ENCODE data around the gene GPR161. TPM values are rescaled to one million over a fixed set of nuclear protein-coding genes. Genes with fewer than 3 reads are reported as not detected.
"Not testable (repeated sequence)": the region's sequence is repeated elsewhere in the genome, so short reads cannot be mapped to it uniquely, and the experiment has no call there.

Gene GPR161, protein sequence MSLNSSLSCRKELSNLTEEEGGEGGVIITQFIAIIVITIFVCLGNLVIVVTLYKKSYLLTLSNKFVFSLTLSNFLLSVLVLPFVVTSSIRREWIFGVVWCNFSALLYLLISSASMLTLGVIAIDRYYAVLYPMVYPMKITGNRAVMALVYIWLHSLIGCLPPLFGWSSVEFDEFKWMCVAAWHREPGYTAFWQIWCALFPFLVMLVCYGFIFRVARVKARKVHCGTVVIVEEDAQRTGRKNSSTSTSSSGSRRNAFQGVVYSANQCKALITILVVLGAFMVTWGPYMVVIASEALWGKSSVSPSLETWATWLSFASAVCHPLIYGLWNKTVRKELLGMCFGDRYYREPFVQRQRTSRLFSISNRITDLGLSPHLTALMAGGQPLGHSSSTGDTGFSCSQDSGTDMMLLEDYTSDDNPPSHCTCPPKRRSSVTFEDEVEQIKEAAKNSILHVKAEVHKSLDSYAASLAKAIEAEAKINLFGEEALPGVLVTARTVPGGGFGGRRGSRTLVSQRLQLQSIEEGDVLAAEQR
- 8.7 TPM for polyA plus RNA-seq (2013, experiment 1 of 2)
- polyA plus RNA-seq (2013, experiment 2 of 2), result 11.5 TPM

- H3K27me3 ChIP-seq (ENCODE audit: insufficient read depth, low read length), result peaks cover 30% of the 10 kb centered on the region
- under 1% methylated on average over 84 of the region's 86 CpGs for WGBS
These were observed at the start of gene GPR161 for GRCh38 chr1:168136709-168137514. Gene GPR161 (minus strand): TSS chr1:168136930. CDS start chr1:168104850, 32,080 bp downstream.

DNA sequence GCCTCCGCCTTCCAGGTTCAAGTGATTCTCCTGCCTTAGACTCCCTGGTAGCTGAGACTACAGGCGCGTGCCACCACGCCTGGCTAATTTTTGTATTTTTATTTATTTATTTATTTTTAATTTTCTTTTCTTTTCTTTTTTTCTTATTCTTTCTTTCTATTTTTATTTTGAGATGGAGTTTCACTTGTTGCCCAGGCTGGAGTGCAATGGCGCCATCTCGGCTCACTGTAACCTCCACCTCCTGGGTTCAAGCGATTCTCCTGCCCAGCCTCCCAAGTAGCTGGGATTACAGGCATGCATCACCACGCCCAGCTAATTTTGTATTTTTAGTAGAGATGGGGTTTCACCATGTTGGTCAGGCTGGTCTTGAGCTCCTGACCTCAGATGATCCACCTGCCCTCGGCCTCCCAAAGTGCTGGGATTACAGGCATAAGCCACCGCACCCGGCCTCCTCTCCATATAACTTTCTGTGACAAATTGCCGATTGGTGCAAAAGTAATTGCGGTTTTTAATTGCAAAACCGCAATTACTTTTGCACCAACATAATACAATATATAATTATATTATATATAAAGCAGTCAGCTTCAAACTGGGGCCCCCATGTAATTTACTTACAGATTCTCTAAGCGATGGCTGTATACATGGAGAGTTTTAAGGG lies 44.5 kb upstream of the GPR161 start:
- 98% methylated on average over 10 of the region's 15 CpGs for WGBS

More at GRCh38 chr1:168136709-168137514, at the start of gene GPR161:
- Histone ChIP-seq H3K36me3 (ENCODE audit: insufficient read depth, low read length) (no peaks in the 10 kb centered on the region), H3K27ac (ENCODE audit: low read depth, low read length) (no peak within 1 kb of the TSS), H3K9me3 (ENCODE audit: insufficient read depth, low read depth, low read length) (no peaks in the 10 kb centered on the region), H3K4me3 (ENCODE audit: low read length) (peak within 1 kb of the TSS; percentile 73), H3K4me1 (ENCODE audit: insufficient read depth, low read length) (no peaks in the 10 kb centered on the region; the same call in none of the 2 replicates), H3K9ac (ENCODE audit: low read depth, low read length) (peak within 1 kb of the TSS; percentile 80)

DNA sequence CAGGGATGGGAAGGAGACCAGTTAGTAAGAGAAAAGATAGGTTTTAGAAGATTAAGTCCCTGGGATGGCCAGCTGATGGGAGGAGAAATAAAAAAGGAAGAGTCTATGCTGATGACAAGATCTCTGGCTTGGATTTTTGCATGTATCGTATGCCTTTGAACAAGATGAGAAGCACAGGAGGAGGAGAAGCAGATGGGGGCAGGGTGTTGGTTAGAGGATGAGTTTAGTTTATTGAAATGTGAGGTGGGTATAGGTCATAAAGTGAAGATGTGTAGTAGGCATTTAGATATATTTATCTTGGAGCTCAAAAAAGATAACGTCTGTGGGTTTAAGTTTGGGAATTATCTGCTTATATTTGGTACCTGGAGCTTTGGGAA lies 43.4 kb upstream of the GPR161 start:
- H3K27ac ChIP-seq (ENCODE audit: low read depth, low read length), result no peak overlapping the region
- H3K4me1 ChIP-seq (ENCODE audit: insufficient read depth, low read length), result peaks cover 4% of the 10 kb centered on the region; the same call in 1 of the 2 replicates
- 74% methylated on average over 2 of the region's 2 CpGs for WGBS
- no peaks in the 10 kb centered on the region for H3K9me3 ChIP-seq (ENCODE audit: insufficient read depth, low read depth, low read length)
- no peaks in the 10 kb centered on the region for H3K27me3 ChIP-seq (ENCODE audit: insufficient read depth, low read length)
- peaks cover 5% of the 10 kb centered on the region; the same call in 1 of the 2 replicates for H3K36me3 ChIP-seq (ENCODE audit: insufficient read depth, low read length)
- H3K9ac ChIP-seq (ENCODE audit: low read depth, low read length), result peak overlapping the region; percentile 88; the same call in 1 of the 2 replicates
- H3K4me3 ChIP-seq (ENCODE audit: low read length), result peak overlapping the region; percentile 92

More for the DNA sequence above, 44.5 kb upstream of the GPR161 start:
- H3K36me3 ChIP-seq (ENCODE audit: insufficient read depth, low read length); H3K27me3 ChIP-seq (ENCODE audit: insufficient read depth, low read length); H3K4me1 ChIP-seq (ENCODE audit: insufficient read depth, low read length); H3K9me3 ChIP-seq (ENCODE audit: insufficient read depth, low read depth, low read length); H3K4me3 ChIP-seq (ENCODE audit: low read length); H3K9ac ChIP-seq (ENCODE audit: low read depth, low read length); H3K27ac ChIP-seq (ENCODE audit: low read depth, low read length): not testable (repeated sequence)

DNA sequence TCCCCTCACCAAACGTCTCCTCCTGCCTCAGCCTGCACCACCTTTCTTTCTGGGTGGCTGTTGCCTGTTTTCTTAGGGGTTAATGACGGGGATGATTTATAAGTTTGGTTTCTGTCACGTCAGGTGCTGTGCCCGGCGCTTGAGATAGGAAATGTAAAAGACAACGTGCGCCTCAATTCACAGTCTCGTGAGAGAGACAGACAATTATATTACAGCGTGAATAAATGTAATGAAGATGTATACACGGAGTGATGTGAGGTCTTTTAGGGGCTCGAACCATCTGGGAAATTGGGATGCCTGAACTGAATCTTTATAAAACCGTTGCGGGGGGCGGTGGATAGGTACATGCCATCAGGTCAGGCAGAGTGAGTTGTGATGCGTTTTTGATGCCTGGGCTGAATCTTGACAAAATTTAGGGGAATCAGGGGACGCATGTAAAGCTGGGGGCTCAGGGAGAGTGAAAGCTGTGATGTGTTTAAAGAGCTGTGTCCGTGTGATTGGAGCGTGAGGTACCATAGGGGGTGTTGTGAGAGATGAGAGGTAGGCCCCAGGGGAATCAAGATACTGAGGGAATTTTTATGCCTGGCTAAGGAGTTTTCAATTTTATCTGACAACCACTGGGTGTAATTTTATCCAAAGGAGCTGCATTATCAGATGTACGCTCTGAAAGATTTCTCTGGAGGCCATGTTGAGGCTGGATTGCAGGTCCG lies 42.9 kb upstream of the GPR161 start:
- 10% methylated on average over 20 of the region's 20 CpGs for WGBS
- no peaks in the 10 kb centered on the region for H3K27me3 ChIP-seq (ENCODE audit: insufficient read depth, low read length)
- H3K4me1 ChIP-seq (ENCODE audit: insufficient read depth, low read length), result peaks cover 4% of the 10 kb centered on the region; the same call in 1 of the 2 replicates
- H3K9ac ChIP-seq (ENCODE audit: low read depth, low read length), result peak overlapping the region; percentile 88
- no peaks in the 10 kb centered on the region for H3K9me3 ChIP-seq (ENCODE audit: insufficient read depth, low read depth, low read length)
- peak overlapping the region; percentile 92; the same call in 1 of the 2 replicates for H3K27ac ChIP-seq (ENCODE audit: low read depth, low read length)
- H3K4me3 ChIP-seq (ENCODE audit: low read length), result peak overlapping the region; percentile 92
- H3K36me3 ChIP-seq (ENCODE audit: insufficient read depth, low read length), result 0 out of 2 replicates have a peak, but pooled peaks cover under 1% of the 10 kb centered on the region

GRCh38 chr1:168178638-168179437 lies 42.1 kb upstream of the GPR161 start, which contains the start of gene TIPRL:
Gene TIPRL (plus strand): TSS chr1:168178962. CDS start chr1:168179078, 116 bp downstream.
- no peaks in the 10 kb centered on the region for H3K27me3 ChIP-seq (ENCODE audit: insufficient read depth, low read length)
- H3K9me3 ChIP-seq (ENCODE audit: insufficient read depth, low read depth, low read length), result no peaks in the 10 kb centered on the region
- H3K4me1 ChIP-seq (ENCODE audit: insufficient read depth, low read length), result peaks cover 4% of the 10 kb centered on the region; the same call in 1 of the 2 replicates
- peak within 1 kb of the TSS; percentile 92 for H3K4me3 ChIP-seq (ENCODE audit: low read length)
- peak within 1 kb of the TSS; percentile 88 for H3K9ac ChIP-seq (ENCODE audit: low read depth, low read length)
- H3K36me3 ChIP-seq (ENCODE audit: insufficient read depth, low read length), result no peaks in the 10 kb centered on the region
- H3K27ac ChIP-seq (ENCODE audit: low read depth, low read length), result peak within 1 kb of the TSS; percentile 92
- under 1% methylated on average over 52 of the region's 56 CpGs for WGBS

- Histone ChIP-seq H3K4me3 (ENCODE audit: low read length) (peak overlapping the region; percentile 92), H3K36me3 (ENCODE audit: insufficient read depth, low read length) (no peaks in the 10 kb centered on the region), H3K27ac (ENCODE audit: low read depth, low read length) (peak overlapping the region; percentile 81; the same call in 1 of the 2 replicates), H3K9ac (ENCODE audit: low read depth, low read length) (no peak overlapping the region; the same call in 1 of the 2 replicates), H3K9me3 (ENCODE audit: insufficient read depth, low read depth, low read length) (no peaks in the 10 kb centered on the region), H3K4me1 (ENCODE audit: insufficient read depth, low read length) (peaks cover 4% of the 10 kb centered on the region; the same call in 1 of the 2 replicates), H3K27me3 (ENCODE audit: insufficient read depth, low read length) (no peaks in the 10 kb centered on the region)
- WGBS, result 76% methylated on average over 5 of the region's 5 CpGs
These were observed 41.5 kb upstream of the GPR161 start for GRCh38 chr1:168178227-168178637.

DNA sequence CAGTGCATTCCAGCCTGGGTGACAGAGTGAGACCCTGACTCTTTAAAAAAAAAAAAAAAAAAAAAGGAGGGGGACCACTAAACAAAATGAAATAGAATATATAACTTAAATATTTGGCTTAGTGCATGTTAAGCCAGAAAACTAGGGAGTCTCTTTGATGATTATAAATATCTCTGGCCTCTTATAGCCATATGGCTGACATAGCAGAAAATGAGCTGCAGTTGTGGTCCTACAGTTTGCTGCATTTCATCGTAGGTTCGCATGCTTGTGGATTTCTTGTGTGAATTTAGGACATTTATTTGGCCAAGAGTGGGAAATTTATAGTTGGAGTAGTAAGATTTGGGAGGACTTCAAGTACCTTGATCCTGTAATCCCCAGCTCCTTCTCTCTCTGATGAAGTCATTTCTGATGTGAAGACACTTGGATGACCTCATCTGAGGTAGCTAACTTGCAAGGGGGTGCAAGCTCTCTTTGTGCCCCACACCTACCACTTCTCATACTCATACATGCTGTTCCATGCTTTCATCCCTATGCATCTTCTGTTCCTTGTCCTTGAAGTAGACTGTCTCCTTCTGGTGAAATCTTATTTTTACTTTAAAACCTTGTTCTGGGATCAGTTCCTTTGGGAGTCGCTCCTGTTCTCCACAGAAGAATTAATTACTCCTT lies 35.7 kb upstream of the GPR161 start:
- H3K27ac ChIP-seq (ENCODE audit: low read depth, low read length), result no peak overlapping the region
- no peak overlapping the region for H3K4me3 ChIP-seq (ENCODE audit: low read length)
- H3K36me3 ChIP-seq (ENCODE audit: insufficient read depth, low read length), result no peaks in the 10 kb centered on the region
- H3K27me3 ChIP-seq (ENCODE audit: insufficient read depth, low read length), result no peaks in the 10 kb centered on the region
- H3K4me1 ChIP-seq (ENCODE audit: insufficient read depth, low read length), result no peaks in the 10 kb centered on the region
- WGBS, result 93% methylated on average over 3 of the region's 3 CpGs
- no peaks in the 10 kb centered on the region for H3K9me3 ChIP-seq (ENCODE audit: insufficient read depth, low read depth, low read length)
- no peak overlapping the region for H3K9ac ChIP-seq (ENCODE audit: low read depth, low read length)

DNA sequence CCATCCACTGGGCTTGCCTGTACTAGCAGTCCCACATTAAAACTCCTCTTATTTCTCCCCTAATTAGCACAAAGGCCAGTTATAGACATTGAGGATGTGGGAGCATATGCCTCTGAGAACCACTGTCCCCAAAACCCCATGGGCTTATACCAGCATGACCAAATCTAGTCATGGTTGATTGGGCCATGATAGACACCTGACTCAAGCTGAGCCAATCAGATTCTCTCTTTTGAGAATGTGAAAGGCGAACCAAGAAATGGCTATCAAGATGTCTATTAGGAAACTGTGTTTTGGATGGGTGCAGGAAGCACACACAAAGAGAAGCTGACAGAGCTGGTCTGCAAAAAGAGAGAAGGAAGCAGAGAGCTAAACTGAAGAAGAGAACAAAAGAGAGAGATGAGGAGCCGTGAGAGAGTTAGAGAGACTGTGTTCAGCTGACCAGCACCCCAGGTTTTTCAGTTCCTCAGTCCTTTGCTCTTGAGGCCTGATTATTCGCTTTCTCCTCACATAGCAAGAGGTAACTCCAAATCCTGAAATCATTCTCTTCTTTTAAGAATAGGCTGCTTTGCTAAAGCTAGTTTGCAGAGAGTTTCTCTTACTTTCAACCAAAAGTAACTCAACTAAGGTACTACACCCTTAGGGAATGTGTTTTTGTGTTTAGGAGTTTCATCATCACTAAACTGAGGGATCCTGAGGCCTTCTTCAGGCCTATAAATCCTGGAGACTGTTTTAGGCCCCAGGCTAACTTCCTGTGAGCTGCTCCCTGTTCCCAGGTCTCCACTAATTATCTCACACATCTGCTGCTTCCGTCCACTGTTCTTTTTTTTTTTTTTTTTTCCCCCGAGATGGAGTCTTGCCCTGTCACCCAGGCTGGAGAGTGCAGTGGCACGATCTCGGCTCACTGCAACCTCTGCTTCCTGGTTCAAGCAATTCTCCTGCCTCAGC lies 34.1 kb upstream of the GPR161 start:
- Histone ChIP-seq H3K4me1 (ENCODE audit: insufficient read depth, low read length) (no peaks in the 10 kb centered on the region), H3K4me3 (ENCODE audit: low read length) (no peak overlapping the region), H3K9ac (ENCODE audit: low read depth, low read length) (no peak overlapping the region), H3K27ac (ENCODE audit: low read depth, low read length) (no peak overlapping the region), H3K36me3 (ENCODE audit: insufficient read depth, low read length) (no peaks in the 10 kb centered on the region), H3K27me3 (ENCODE audit: insufficient read depth, low read length) (no peaks in the 10 kb centered on the region), H3K9me3 (ENCODE audit: insufficient read depth, low read depth, low read length) (no peaks in the 10 kb centered on the region)
- WGBS, result 92% methylated on average over 7 of the region's 7 CpGs
